GM19238 (cell line): ENCODE results near the gene FUCA1.
"Not testable (repeated sequence)": the region's sequence is repeated elsewhere in the genome, so short reads cannot be mapped to it uniquely, and the experiment has no call there.

Experiments used
- DNase-seq: peaks from one replicate; pipeline ENCODE4 v3.0.0; 2011; ENCODE audit warnings: low spot score; ENCODE audit not compliant: insufficient read length

FUCA1 gene

GRCh38 chr1:23843644-23844043 lies 24.4 kb downstream of the FUCA1 start:
- DNase-seq: no peak

DNA sequence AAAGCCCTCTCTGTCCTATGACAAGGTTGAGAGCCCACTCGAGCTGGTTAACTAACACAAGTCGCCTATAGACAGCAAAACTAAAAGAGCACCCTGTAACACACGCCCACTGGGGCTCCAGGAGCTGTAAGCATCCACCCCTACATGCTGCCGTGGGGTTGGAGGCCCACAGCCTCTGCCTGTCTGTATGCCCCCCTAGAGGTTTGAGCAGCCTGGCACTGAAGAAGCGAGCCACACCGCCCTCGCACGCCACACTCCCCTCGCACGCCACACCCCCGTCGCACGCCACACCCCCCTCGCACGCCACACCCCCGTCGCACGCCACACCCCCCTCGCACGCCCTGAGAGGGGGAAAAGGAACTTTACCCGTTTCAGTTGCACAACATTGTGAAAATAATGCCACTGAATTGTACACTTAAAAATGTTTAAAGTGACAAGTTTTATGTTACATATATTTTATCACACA lies 29.7 kb downstream of the FUCA1 start:
- DNase-seq: peak; percentile 69

DNA sequence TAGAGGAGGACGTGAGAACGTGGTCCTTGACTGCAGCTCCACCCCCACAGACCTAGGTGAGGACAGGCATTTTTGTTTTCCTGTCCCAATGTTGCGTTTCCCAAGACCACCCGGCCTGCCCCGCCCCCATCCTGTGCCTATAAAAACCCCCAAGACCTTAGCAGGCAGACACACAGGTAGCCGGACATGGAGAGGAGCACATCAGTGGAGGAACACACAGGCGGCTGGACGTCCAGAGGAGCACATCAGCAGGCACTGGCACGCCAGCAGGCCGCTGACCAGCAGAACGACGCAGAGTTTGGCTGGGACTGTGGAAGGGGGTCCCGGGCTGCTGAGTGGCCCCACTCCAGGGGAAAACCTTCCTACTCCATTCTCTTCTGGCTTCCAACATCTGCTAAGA lies 30.2 kb downstream of the FUCA1 start:
- DNase-seq: no peak

- no peak for DNase-seq
Observed at GRCh38 chr1:23836037-23836436, 32.1 kb downstream of the FUCA1 start.

DNA sequence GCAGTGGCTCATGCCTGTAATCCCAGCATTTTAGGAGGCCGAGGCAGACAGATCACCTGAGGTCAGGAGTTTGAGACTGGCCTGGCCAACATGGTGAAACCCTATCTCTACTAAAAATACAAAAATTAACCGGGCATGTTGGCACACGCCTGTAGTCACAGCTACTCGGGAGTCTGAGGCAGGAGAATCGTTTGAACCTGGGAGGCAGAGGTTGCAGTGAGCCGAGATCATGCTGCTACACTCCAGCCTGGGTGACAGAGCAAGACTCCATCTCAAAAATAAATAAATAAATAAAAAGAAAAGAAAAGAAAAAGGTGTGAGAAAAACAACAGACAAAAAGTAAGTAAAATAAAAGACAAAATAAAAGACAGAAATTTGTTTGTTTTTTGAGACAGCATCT lies 33.9 kb downstream of the FUCA1 start:
- not testable (repeated sequence) for DNase-seq

DNA sequence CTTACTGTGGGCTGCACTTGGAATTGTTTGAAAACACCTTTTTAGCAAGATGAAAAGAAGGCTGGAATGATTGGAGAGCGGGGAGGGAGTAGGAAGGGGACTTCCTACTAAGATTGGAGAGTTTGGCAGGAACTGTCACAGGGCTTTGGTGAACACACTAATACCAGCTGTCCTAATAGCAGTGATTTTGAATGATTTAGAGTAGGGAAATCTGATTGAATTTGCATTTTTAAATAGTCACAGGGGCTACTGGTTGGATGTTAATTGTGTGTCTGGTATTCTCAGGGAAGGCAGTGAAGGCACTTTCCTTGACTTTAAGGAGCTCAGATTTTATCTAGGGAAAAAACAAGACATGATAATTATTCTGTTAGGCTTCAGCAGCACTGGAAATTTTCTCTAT lies 40.4 kb downstream of the FUCA1 start:
- no peak for DNase-seq

GRCh38 chr1:23826590-23826989 lies 41.5 kb downstream of the FUCA1 start:
- not testable (repeated sequence) for DNase-seq

DNA sequence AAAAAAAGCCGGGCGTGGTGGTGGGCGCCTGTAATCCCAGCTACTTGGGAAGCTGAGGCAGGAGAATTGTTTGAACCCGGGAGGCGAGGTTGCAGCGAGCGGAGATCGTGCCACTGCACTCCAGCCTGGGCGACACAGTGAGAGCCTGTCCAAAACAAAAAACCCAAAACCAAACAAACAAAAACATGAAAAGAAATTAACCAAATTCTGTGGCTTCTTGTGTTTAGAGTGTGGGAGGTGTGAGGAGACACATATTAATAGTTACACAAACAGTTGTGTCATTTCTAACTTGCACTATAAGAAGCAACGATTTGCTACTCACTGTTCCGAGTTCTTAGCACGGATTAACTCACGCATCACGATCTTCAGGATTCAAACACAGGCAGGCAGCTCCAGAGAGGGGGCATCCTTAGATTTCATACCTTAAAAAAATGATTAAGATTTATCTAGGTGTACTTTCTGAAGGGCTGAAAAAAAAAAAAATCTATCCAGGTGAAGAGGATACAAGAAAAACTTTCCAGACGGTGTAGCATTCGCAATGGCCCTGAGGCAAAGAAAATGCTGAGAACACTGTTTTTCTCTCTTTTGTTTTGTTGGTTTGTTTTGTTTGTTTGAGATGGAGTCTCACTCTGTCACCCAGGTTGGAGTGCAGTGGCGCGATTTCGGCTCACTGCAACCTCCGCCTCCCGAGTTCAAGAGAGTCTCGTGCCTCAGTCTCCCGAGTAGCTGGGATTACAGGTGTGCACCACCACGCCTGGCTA lies 42.1 kb downstream of the FUCA1 start:
- no peak for DNase-seq

DNA sequence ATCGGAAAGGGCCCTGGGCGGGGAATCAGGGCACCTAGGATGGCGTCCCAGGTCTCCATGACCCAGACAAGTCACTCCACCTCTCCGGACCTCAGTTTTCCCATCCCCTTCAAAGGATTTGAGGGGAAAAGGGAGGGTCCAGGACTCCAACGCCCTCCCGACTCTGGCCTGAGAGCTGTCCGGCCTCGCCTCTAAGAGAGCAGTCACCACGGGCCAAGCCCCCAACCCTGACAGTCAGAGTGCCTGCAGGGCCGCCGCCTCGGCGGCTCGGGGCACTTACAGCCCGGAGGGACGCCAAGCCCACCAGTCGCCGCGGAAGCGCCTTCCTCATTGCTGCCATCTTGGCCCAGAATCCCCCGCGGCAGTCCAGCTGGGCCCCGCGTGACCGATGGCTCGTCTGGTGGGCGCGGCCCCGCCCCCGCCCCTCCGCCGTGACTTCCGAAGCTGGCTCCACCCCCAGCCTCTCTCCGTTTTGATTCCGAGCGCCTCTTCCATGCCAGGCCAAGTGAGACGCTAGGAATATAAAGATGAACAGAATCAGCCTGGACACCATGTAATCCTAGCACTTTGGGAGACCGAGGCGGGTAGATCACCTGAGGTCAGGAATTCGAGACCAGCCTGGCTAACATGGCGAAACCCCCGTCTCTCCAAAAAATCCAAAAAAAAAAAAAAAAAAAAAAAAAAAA lies 42.9 kb downstream of the FUCA1 start, which contains the start of gene HMGCL:
HMGCL (minus strand) TSS at position 354 of the 686 bp plus-strand sequence; CDS start at position 340, 14 bp downstream.
- peak; percentile 91 for DNase-seq

DNA sequence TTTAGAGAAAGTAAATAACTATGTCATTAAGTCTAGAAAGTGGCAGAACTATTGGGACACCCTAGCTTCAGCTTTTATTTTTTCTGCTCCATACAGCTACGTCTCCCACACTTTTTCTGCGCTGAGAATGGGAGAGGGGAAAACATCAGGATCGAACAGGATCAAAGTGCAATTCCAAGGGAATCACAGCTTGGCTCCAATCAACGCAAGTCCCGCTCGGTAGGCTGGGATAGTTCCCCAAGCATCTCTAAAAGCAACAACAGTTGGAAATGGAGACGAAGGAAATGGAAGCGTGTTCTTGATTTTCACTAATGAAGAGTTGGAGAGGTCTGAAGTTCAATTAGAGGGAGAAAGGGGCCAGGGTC lies 43.4 kb downstream of the FUCA1 start:
- no peak for DNase-seq

DNA sequence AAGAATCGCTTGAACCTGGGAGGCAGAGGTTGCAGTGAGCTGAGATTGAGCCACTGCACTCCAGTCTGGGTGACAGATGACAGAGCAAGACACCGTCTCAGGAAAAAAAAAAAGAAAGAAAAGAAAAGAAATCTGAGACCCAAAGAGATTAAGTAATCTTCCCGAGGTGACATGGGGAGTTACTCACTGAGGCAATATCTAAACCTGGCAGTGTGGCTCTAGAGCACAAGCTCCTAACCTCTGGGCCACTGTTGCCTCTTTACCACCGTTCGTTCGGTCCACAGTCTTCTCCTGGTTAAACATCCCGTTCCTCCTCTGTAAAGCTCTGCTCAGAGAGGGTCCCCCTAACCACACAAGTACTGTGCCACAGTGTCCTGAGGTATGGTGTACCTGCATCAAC lies 44.3 kb downstream of the FUCA1 start:
- DNase-seq: no peak

GRCh38 chr1:23817633-23818032 lies 50.5 kb downstream of the FUCA1 start:
- DNase-seq: no peak

DNA sequence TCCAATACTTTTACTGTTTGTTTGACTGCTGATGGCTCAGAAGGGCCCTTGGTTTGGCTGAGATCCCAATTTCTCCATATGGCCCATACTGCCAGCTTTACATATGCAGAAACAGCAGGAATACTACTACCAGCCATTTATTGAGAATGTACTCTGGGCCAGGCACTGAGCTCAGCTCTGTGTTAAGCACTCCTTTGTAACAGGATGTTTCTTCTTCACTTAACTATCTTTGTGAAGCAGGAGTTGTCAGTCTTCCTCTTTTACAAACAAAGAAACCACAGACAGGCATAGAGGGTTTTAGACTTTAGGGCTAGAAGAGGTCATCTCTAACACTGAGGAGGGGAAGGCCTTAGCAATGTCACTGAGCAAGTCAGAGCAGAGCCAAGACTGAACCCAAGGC lies 51.2 kb downstream of the FUCA1 start:
- no peak for DNase-seq

DNA sequence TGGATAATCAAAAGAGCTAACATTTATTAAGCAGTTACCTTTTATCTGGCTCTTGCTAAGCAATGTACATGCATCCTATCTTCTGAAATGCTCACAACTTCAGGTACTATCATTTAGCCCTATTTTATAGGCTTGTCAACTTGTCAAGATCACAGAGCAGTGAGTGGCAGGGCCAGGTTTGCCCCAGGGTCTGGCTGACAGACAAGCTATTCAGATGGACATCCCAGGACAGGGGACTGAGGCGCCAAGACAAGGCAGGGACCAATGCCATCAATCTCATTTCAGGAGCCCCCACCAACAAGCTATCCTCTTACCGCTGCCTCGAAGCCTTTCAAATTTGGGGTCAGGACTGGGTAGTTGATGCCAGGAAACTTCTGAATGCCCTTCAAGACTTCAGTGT lies 51.7 kb downstream of the FUCA1 start:
- no peak for DNase-seq

GRCh38 chr1:23814016-23814415 lies 54.1 kb downstream of the FUCA1 start:
- no peak for DNase-seq

GRCh38 chr1:23810818-23811540 lies 57.1 kb downstream of the FUCA1 start:
- peak; percentile 58 for DNase-seq

- DNase-seq: peak; percentile 69
Observed at GRCh38 chr1:23809751-23810171, 58.3 kb downstream of the FUCA1 start.

- no peak for DNase-seq
Observed at GRCh38 chr1:23807453-23807852, 60.6 kb downstream of the FUCA1 start.

DNA sequence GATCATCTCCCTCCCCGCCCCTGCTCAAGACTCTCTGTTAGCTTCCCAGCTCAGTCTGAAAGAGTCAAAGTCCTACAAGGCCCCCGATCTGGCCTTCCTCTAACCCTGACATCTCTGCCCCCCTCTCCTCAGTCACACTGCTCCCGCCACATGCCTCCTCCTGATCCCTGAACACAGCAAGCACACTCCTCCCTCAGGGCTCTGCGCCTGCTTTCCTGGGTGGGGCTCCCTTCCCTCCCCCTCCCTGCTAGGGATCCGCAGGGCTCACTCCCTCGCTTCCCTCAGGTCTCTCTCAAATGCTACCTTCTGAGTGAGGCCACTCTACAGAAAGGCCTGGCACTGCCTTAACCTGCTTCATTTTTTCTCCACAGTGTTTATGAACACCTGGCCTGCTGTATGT lies 61.8 kb downstream of the FUCA1 start:
- no peak for DNase-seq

DNA sequence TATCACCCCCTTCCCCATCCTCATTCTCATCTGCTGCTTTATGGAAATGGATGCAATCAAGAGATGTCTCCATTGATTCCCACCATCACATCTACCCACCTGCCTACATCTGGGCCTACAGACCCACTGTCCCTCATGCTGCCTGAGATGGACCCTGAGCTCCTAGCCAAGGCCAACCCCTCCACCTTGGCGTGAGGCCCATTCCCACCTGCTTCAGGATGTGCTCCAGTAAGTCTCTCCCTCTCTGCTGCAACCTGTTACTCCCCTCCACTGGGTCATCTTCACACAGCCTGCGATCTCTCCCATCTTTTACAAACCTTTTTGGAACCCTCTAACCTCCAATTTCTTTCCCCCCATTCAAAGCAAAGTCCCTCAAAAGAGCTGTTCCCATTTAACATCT lies 63.1 kb downstream of the FUCA1 start:
- no peak for DNase-seq

GRCh38 chr1:23804183-23804835 lies 63.8 kb downstream of the FUCA1 start:
- no peak for DNase-seq

- no peak for DNase-seq
Observed at GRCh38 chr1:23803674-23804073, 64.4 kb downstream of the FUCA1 start.
